HCT116 (cell line): Measurements from ENCODE around the gene MTERF4. TPM values are rescaled to one million over a fixed set of nuclear protein-coding genes. Genes with fewer than 3 reads are reported as not detected.

ENCODE experiments used
- ATAC-seq: fragments of 200-7000 bp; cut with Tn5 transposase; 2 replicates; pipeline ENCODE4 v1.9.1; 2020; ENCODE audit warnings: mild to moderate bottlenecking, moderate library complexity
- BruUV-seq: library from RNA; stranded (reverse); fragments of 400-500 nt; replicated peaks from 2 replicates; lab custom pipeline; 2021; lab: Mats Ljungman, UMichigan
- CTCF ChIA-PET: fragments of 300-600 bp; sonication (Branson Sonifier 250); formaldehyde crosslinking; loops from one replicate; lab custom pipeline; 2021; ENCODE audit warnings: antibody characterized with exemption; lab: Charles Lee
- POLR2A ChIA-PET: fragments of 300-600, 350-600 bp; sonication (Branson Sonifier 250); formaldehyde crosslinking; loops from one replicate; lab custom pipeline; 2021; ENCODE audit warnings: antibody characterized with exemption; lab: Charles Lee
- RAD21 ChIA-PET, 2 experiments: fragments of 300-600 bp; sonication (Branson Sonifier 250); formaldehyde crosslinking; loops; one replicate each; lab custom pipeline; 2023; ENCODE audit warnings: low total read pairs in 2 of 2; ENCODE audit not compliant: uncharacterized antibody in 2 of 2, unreplicated experiment in 2 of 2, low non-redundant PET in 1 of 2; lab: Charles Lee
- DNase-seq: peaks from one replicate; pipeline ENCODE4 v3.0.0-alpha.2; 2010; ENCODE audit warnings: low read depth, low spot score
- H2AFZ ChIP-seq: fragments of 200-600 bp; shearing (Covaris generic), sonication (generic); 2 replicates; pipeline ENCODE4 v1.6.1; 2017; ENCODE audit warnings: low read depth, mixed run types, mixed read lengths, antibody characterized with exemption, low read length; ENCODE audit not compliant: poor library complexity, severe bottlenecking
- H3K27ac ChIP-seq: 2 replicates; pipeline ENCODE4 v1.5.1; 2012; ENCODE audit warnings: low read depth, low read length
- H3K27me3 ChIP-seq: fragments of 200-600 bp; sonication (generic); 2 replicates; pipeline ENCODE4 v1.6.1; 2016; ENCODE audit warnings: mixed run types, low read length, mixed read lengths; ENCODE audit not compliant: insufficient read depth
- H3K36me3 ChIP-seq, 2 experiments: fragments of 200-500 bp in 1 of 2; fragments of 200-600 bp in 1 of 2; sonication (Bioruptor generic) in 1 of 2; sonication (generic) in 1 of 2; 2 replicates each; pipeline versions ENCODE4 v1.5.1 to v1.6.1; 2014 to 2016; ENCODE audit warnings: low read length in 2 of 2, inconsistent platforms in 1 of 2, mixed read lengths in 1 of 2, mixed run types in 1 of 2; ENCODE audit not compliant: insufficient read depth in 2 of 2, control insufficient read depth in 1 of 2
- H3K4me1 ChIP-seq, 2 experiments: fragments of 200-600 bp in 1 of 2; sonication (generic) in 1 of 2; 2 replicates each; pipeline versions ENCODE4 v1.5.1 to v1.6.1; 2012 to 2017; ENCODE audit warnings: low read length in 2 of 2, inconsistent platforms in 1 of 2, mild to moderate bottlenecking in 1 of 2, mixed read lengths in 1 of 2, mixed run types in 1 of 2, moderate library complexity in 1 of 2; ENCODE audit not compliant: insufficient read depth in 2 of 2, control insufficient read depth in 1 of 2
- H3K4me2 ChIP-seq: fragments of 200-600 bp; sonication (generic); 2 replicates; pipeline ENCODE4 v1.6.1; 2017; ENCODE audit warnings: mixed run types, low read length, mixed read lengths
- H3K4me3 ChIP-seq, 2 experiments: fragments of 200-600 bp in 1 of 2; sonication (generic) in 1 of 2; replicated peaks in 1 of 2; 2 replicates each; pipeline ENCODE4 v1.5.1; 2011 to 2016; ENCODE audit warnings: low read length in 2 of 2, control low read depth in 1 of 2, low read depth in 1 of 2, mild to moderate bottlenecking in 1 of 2, mixed read lengths in 1 of 2, mixed run types in 1 of 2
- H3K79me2 ChIP-seq: fragments of 200-600 bp; sonication (generic); 2 replicates; pipeline ENCODE4 v1.6.1; 2017; ENCODE audit warnings: mild to moderate bottlenecking, mixed run types, low read length, moderate library complexity, mixed read lengths; ENCODE audit not compliant: insufficient read depth
- H3K9ac ChIP-seq: fragments of 200-600 bp; sonication (generic); 2 replicates; pipeline ENCODE4 v1.6.1; 2016; ENCODE audit warnings: low read length, mixed read lengths
- H3K9me2 ChIP-seq: fragments of 200-600 bp; sonication (generic), shearing (Covaris generic); 2 replicates; pipeline ENCODE4 v1.6.1; 2017; ENCODE audit warnings: mixed run types, mild to moderate bottlenecking, moderate library complexity; ENCODE audit not compliant: insufficient read depth
- H3K9me3 ChIP-seq, 2 experiments: fragments of 200-500 bp in 1 of 2; fragments of 200-600 bp in 1 of 2; sonication (Bioruptor generic) in 1 of 2; sonication (generic) in 1 of 2; 2 replicates each; pipeline ENCODE4 v1.6.1; 2014 to 2017; ENCODE audit warnings: low read length in 2 of 2, mixed read lengths in 2 of 2, inconsistent platforms in 1 of 2, low read depth in 1 of 2, mild to moderate bottlenecking in 1 of 2, mixed run types in 1 of 2, moderate library complexity in 1 of 2; ENCODE audit not compliant: control insufficient read depth in 1 of 2, insufficient read depth in 1 of 2
- H4K20me1 ChIP-seq: fragments of 200-600 bp; sonication (generic), shearing (Covaris generic); 2 replicates; pipeline ENCODE4 v1.6.1; 2017; ENCODE audit warnings: mixed run types, mild to moderate bottlenecking, moderate library complexity; ENCODE audit not compliant: insufficient read depth
- FOSL1 ChIP-seq: IDR thresholded peaks from 2 replicates; pipeline ENCODE4 v1.6.1; 2012; ENCODE audit warnings: low read depth
- JUND ChIP-seq: IDR thresholded peaks from 2 replicates; pipeline ENCODE4 v1.6.1; 2012
- POLR2AphosphoS5 ChIP-seq: IDR thresholded peaks from 2 replicates; pipeline ENCODE4 v1.6.1; 2011; ENCODE audit warnings: mild to moderate bottlenecking, low read depth, low read length, moderate library complexity
- SIN3A ChIP-seq: IDR thresholded peaks from 2 replicates; pipeline ENCODE4 v1.6.1; 2012; ENCODE audit warnings: low read depth
- TCF7L2 ChIP-seq: IDR thresholded peaks from 2 replicates; pipeline ENCODE4 v1.7.0; 2011; ENCODE audit warnings: borderline replicate concordance, inconsistent platforms; ENCODE audit not compliant: insufficient read depth, insufficient read length; ENCODE audit errors: extremely low read depth
- ZFX ChIP-seq: fragments of 450-650 bp; IDR thresholded peaks from 2 replicates; pipeline ENCODE4 v1.6.1; 2017
- intact Hi-C: fragments of 100-400 bp; cut with micrococcal nuclease; formaldehyde crosslinking; loops from 2 replicates; pipeline ENCODE4 v1.10.0; 2022
- total RNA-seq: library from RNA; stranded (reverse); gene quantifications from one replicate; pipeline ENCODE4 v1.2.1, GENCODE V29; 2021; ENCODE audit not compliant: unreplicated experiment
- TF ChIP-seq, protein P1 (sequence below): IDR thresholded peaks from 2 replicates; pipeline ENCODE4 v1.6.1; 2012; ENCODE audit warnings: low read depth
- TF ChIP-seq, protein P2 (sequence below): IDR thresholded peaks from 2 replicates; pipeline ENCODE4 v1.6.1; 2011; ENCODE audit warnings: mild to moderate bottlenecking, low read length, moderate library complexity; ENCODE audit not compliant: insufficient replicate concordance; ENCODE audit errors: extremely low read depth

MTERF4 gene
- total RNA-seq, 1 experiment from 2014 or later, result 25.5 TPM

DNA sequence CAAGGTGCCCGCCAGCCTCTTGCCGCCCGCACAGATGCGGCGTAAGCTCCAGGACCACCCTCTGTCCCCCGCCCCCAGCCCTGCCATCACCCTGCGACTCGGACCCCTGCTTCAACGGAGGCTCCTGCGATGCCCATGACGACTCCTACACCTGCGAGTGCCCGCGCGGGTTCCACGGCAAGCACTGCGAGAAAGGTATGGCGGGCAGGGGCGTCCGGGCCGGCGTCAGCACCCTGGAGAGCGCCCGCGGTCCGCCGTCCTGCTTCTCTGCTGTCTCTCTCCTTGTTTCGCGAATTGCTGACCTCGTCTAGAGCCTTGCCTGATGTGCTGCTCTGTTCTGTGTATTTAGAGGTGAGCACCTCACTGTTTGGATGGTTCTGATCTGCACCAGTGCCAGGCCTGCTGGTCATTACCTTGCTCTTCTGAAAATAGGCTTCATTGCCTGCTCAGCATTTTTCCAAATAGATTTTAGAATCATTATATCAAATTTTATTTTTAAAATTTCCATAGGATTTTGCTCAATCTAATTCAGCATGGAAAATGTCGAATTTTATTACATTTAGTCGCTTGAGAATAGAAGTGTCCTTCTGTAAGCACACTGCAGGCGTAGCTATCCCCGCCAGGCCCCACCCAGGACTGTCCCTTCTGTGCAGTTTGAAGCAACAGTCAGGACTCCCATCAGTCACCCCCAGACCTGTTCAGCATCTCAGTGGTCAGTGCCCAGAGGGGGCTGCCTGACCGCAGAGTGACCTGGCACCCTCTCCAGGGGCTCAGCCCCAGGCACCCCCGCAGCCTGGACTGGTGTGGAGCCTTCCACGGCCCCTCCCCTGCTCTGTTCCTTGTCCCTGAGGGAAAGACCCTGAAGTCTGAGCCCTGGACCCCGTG, 52.1 kb downstream of the MTERF4 start:
- no peak for TF ChIP-seq JUND
- TF ChIP-seq, protein P1, sequence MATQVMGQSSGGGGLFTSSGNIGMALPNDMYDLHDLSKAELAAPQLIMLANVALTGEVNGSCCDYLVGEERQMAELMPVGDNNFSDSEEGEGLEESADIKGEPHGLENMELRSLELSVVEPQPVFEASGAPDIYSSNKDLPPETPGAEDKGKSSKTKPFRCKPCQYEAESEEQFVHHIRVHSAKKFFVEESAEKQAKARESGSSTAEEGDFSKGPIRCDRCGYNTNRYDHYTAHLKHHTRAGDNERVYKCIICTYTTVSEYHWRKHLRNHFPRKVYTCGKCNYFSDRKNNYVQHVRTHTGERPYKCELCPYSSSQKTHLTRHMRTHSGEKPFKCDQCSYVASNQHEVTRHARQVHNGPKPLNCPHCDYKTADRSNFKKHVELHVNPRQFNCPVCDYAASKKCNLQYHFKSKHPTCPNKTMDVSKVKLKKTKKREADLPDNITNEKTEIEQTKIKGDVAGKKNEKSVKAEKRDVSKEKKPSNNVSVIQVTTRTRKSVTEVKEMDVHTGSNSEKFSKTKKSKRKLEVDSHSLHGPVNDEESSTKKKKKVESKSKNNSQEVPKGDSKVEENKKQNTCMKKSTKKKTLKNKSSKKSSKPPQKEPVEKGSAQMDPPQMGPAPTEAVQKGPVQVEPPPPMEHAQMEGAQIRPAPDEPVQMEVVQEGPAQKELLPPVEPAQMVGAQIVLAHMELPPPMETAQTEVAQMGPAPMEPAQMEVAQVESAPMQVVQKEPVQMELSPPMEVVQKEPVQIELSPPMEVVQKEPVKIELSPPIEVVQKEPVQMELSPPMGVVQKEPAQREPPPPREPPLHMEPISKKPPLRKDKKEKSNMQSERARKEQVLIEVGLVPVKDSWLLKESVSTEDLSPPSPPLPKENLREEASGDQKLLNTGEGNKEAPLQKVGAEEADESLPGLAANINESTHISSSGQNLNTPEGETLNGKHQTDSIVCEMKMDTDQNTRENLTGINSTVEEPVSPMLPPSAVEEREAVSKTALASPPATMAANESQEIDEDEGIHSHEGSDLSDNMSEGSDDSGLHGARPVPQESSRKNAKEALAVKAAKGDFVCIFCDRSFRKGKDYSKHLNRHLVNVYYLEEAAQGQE, result peak; percentile 68
- Histone ChIP-seq H3K27ac (no peak overlapping the region), H2AFZ (no peak overlapping the region), H3K4me2 (no peak overlapping the region), H3K9me2 (no peaks in the 10 kb centered on the region), H3K79me2 (no peaks in the 10 kb centered on the region), H3K27me3 (no peaks in the 10 kb centered on the region), H3K4me3 (no peak overlapping the region), H3K36me3 (no peaks in the 10 kb centered on the region), H4K20me1 (no peaks in the 10 kb centered on the region), H3K9me3 (no peaks in the 10 kb centered on the region), H3K4me1 (no peaks in the 10 kb centered on the region), H3K9ac (no peak overlapping the region)
- CTCF ChIA-PET, result no interaction called here
- ATAC-seq, result no peak
- BruUV-seq, result no TSS peak
- intact Hi-C loops, result no loop called here
- POLR2A ChIA-PET, result no interaction called here
- RAD21 ChIA-PET, result no interaction called here
- no peak for DNase-seq

DNA sequence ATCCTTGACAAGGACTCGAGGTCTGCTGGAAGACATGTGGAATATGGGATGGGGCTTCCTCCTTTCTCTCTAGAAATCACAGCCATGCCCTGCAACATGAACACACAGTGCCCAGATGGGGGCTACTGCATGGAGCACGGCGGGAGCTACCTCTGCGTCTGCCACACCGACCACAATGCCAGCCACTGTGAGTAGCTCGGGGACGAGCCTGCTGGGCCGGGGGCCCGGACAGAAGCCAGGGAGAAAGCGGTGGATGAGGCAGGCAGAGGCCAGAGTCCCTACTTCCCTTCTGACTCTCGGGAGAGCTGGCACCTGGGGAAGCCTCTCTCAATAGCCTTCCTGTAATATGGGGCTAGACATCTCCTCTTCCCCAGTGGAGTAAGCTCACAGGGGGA, 53.1 kb downstream of the MTERF4 start:
- ATAC-seq (no peak), DNase-seq (no peak)
- Histone ChIP-seq H4K20me1 (no peaks in the 10 kb centered on the region), H3K9ac (no peak overlapping the region), H3K9me2 (no peaks in the 10 kb centered on the region), H2AFZ (no peak overlapping the region), H3K27me3 (no peaks in the 10 kb centered on the region), H3K4me1 (no peaks in the 10 kb centered on the region), H3K4me3 (no peak overlapping the region), H3K79me2 (no peaks in the 10 kb centered on the region), H3K27ac (no peak overlapping the region), H3K9me3 (no peaks in the 10 kb centered on the region), H3K36me3 (no peaks in the 10 kb centered on the region), H3K4me2 (no peak overlapping the region)
- BruUV-seq, result no TSS peak
- intact Hi-C loops, result no loop called here
- CTCF ChIA-PET, result interaction anchor here (0.6 kb wide), 1 partner anchor 29 kb away, joined by 5 read pairs; no protein-coding TSS in a partner anchor
- RAD21 ChIA-PET, result no interaction called here
- POLR2A ChIA-PET, result no interaction called here
- no peak for TF ChIP-seq FOSL1
- TF ChIP-seq, protein P1, result no peak
- no peak for TF ChIP-seq TCF7L2
- TF ChIP-seq, protein P2, sequence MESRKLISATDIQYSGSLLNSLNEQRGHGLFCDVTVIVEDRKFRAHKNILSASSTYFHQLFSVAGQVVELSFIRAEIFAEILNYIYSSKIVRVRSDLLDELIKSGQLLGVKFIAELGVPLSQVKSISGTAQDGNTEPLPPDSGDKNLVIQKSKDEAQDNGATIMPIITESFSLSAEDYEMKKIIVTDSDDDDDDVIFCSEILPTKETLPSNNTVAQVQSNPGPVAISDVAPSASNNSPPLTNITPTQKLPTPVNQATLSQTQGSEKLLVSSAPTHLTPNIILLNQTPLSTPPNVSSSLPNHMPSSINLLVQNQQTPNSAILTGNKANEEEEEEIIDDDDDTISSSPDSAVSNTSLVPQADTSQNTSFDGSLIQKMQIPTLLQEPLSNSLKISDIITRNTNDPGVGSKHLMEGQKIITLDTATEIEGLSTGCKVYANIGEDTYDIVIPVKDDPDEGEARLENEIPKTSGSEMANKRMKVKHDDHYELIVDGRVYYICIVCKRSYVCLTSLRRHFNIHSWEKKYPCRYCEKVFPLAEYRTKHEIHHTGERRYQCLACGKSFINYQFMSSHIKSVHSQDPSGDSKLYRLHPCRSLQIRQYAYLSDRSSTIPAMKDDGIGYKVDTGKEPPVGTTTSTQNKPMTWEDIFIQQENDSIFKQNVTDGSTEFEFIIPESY, result no peak
- no peak for TF ChIP-seq SIN3A
- TF ChIP-seq JUND, result no peak
- no peak for TF ChIP-seq ZFX
- no peak for TF ChIP-seq POLR2AphosphoS5
